NCI-H748 treated with DMSO at 0.1 percent for 48 hours (cell line): ENCODE measurements around the gene HAVCR1.

Experiments
- DNase-seq: peaks from one replicate; lab custom pipeline; 2025; lab: John Stamatoyannopoulos, UW

Gene HAVCR1

GRCh38 chr5:156991714-156992113 lies 67.2 kb downstream of the HAVCR1 start:
- DNase-seq, result no peak

GRCh38 chr5:156984064-156984463 lies 74.9 kb downstream of the HAVCR1 start:
- DNase-seq, result no peak

DNA sequence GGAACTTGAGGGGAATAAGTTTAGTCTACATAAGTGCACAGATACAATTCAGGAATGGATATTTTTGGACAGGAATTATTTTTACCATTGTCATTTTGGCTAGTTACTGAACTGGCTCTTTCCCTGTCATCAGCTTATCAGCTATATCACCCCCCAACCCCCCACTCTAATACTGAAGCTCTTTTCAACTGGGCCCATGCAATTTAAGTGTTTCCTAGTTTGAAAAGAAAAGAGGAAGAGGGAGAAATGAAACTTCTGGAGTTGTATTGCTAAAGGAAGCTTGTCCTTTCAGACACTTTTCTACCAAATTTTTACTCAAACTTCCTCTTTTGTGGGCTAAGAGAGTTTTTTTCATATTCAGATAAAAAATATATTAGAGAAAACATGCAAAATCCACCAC lies 77.4 kb downstream of the HAVCR1 start:
- no peak for DNase-seq
